Fibroblast of lung (primary cell): Measurements from ENCODE around the gene NIPAL3. TPM values are rescaled to one million over a fixed set of nuclear protein-coding genes. Genes with fewer than 3 reads are reported as not detected.

Experiments
- DNase-seq, 2 donors: peaks; one replicate each; pipeline versions ENCODE4 v3.0.0 to v3.0.0-alpha.2; 2010; ENCODE audit warnings: low read depth in 2 of 2
- H2AFZ ChIP-seq: 2 replicates; pipeline ENCODE4 v1.5.1; 2012; ENCODE audit warnings: low read length, control low read depth, inconsistent platforms
- H3K27ac ChIP-seq: 2 replicates; pipeline ENCODE4 v1.5.1; 2011; ENCODE audit warnings: low read length, control low read depth; ENCODE audit not compliant: insufficient read depth
- H3K27me3 ChIP-seq: 2 replicates; pipeline ENCODE4 v1.5.1; 2011; ENCODE audit warnings: mild to moderate bottlenecking, low read length; ENCODE audit not compliant: control insufficient read depth, insufficient read depth
- H3K36me3 ChIP-seq: 2 replicates; pipeline ENCODE4 v1.5.1; 2011; ENCODE audit warnings: low read length; ENCODE audit not compliant: control insufficient read depth, insufficient read depth
- H3K4me1 ChIP-seq: 2 replicates; pipeline ENCODE4 v1.5.1; 2011; ENCODE audit warnings: low read length; ENCODE audit not compliant: control insufficient read depth, insufficient read depth; ENCODE audit errors: extremely low read depth
- H3K4me2 ChIP-seq: 2 replicates; pipeline ENCODE4 v1.5.1; 2011; ENCODE audit warnings: low read length, control low read depth; ENCODE audit not compliant: insufficient read depth; ENCODE audit errors: extremely low read depth
- H3K4me3 ChIP-seq, 4 experiments: fragments of 200-600 bp in 1 of 4; sonication (generic) in 1 of 4; replicated peaks in 1 of 4; 2 replicates each; pipeline ENCODE4 v1.5.1; 2011 to 2016; ENCODE audit warnings: low read length in 4 of 4, low read depth in 3 of 4, mild to moderate bottlenecking in 3 of 4, control low read depth in 2 of 4, inconsistent platforms in 1 of 4, mixed read lengths in 1 of 4; ENCODE audit not compliant: insufficient read depth in 1 of 4; ENCODE audit errors: control extremely low read depth in 1 of 4
- H3K79me2 ChIP-seq: 2 replicates; pipeline ENCODE4 v1.5.1; 2012; ENCODE audit warnings: mild to moderate bottlenecking, low read length, inconsistent platforms; ENCODE audit not compliant: control insufficient read depth, insufficient read depth
- H3K9ac ChIP-seq: 2 replicates; pipeline ENCODE4 v1.5.1; 2011; ENCODE audit warnings: mild to moderate bottlenecking, low read length, control low read depth; ENCODE audit not compliant: insufficient read depth
- H3K9me3 ChIP-seq: 2 replicates; pipeline ENCODE4 v1.5.1; 2012; ENCODE audit warnings: low read depth, low read length; ENCODE audit not compliant: control insufficient read depth, insufficient read depth
- H4K20me1 ChIP-seq: 2 replicates; pipeline ENCODE4 v1.5.1; 2011; ENCODE audit warnings: low read length; ENCODE audit not compliant: control insufficient read depth, insufficient read depth; ENCODE audit errors: extremely low read depth
- EZH2 ChIP-seq: IDR thresholded peaks from 2 replicates; pipeline ENCODE4 v1.5.1; 2012; ENCODE audit warnings: low read length, control low read depth, mild to moderate bottlenecking; ENCODE audit errors: missing control alignments
- polyA plus RNA-seq, 2 donors: library from polyadenylated mRNA; depleted of rRNA in 1 of 2; stranded (reverse) in 1 of 2; unstranded in 1 of 2; fragments of >200 nt; gene quantifications; 2 replicates each; pipeline ENCODE4 v1.2.1, GENCODE V29; 2011 to 2012; ENCODE audit warnings: missing spikeins in 1 of 2
- total RNA-seq: library from RNA; depleted of rRNA; stranded (reverse); fragments of >200 nt; gene quantifications from 2 replicates; pipeline ENCODE4 v1.2.1, GENCODE V29; 2014
- TF ChIP-seq, protein P1 (sequence below), 2 donors: IDR thresholded peaks in 1 of 2; conservative IDR thresholded peaks in 1 of 2; 1 replicate in 1 of 2; 2 replicates in 1 of 2; pipeline ENCODE4 v1.5.1; 2011 to 2012; ENCODE audit warnings: low read length in 2 of 2, control low read depth in 1 of 2, inconsistent platforms in 1 of 2, low read depth in 1 of 2, mild to moderate bottlenecking in 1 of 2

The NIPAL3 gene
- total and polyA plus RNA-seq, 2 donors (not counting 1 experiment from before 2014, with no cell fraction given): 65.3 to 85.2 TPM

DNA sequence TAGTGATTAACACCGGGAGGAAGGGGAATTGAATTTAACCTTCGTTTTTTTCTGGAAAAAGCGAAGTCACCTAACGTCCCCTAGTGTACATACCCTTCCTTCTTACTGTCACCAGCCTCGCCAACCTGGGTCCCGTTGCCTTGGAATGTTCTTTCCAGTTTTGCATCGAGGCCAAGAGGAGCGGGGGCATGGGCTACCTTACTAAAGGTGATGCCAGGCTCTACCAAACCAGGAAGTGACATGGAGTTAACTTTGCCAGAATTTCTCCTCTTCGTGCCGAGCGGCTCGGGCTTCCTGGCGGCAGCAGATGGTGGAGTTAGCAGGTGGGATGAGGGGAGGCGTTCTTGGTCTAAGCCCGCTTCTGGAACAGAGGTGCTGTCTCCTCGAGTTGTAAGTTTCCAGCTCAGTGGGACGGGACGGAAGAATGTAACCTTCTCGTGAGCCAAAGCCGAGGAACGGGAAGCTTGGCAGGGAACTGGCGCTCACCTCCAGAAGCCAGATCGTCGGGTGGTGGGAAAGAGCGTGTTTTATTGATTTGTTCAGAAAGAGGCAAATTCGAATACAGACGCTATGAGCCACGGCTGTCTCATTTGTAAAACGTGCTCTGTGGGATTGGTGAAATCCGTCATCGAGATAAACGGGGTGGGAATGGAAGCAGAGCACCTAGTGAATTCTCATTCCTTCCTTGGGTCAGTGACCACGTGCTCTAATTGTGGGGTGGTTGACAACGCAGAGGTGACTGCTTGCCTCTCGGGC lies 486 bp downstream of the NIPAL3 start:
- H3K79me2 ChIP-seq: peaks cover 23% of the 10 kb centered on the region
- no peaks in the 10 kb centered on the region for H3K27me3 ChIP-seq
- peak overlapping the region; percentile 97 for H3K4me2 ChIP-seq
- TF ChIP-seq, protein P1, sequence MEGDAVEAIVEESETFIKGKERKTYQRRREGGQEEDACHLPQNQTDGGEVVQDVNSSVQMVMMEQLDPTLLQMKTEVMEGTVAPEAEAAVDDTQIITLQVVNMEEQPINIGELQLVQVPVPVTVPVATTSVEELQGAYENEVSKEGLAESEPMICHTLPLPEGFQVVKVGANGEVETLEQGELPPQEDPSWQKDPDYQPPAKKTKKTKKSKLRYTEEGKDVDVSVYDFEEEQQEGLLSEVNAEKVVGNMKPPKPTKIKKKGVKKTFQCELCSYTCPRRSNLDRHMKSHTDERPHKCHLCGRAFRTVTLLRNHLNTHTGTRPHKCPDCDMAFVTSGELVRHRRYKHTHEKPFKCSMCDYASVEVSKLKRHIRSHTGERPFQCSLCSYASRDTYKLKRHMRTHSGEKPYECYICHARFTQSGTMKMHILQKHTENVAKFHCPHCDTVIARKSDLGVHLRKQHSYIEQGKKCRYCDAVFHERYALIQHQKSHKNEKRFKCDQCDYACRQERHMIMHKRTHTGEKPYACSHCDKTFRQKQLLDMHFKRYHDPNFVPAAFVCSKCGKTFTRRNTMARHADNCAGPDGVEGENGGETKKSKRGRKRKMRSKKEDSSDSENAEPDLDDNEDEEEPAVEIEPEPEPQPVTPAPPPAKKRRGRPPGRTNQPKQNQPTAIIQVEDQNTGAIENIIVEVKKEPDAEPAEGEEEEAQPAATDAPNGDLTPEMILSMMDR (conservative IDR thresholded peaks at IDR 0.05 in 1 of 2, IDR thresholded peaks at IDR 0.05 in 1 of 2; ENCODE audit: low read depth in 1 of 2, low read length in 2 of 2): no peak
- TF ChIP-seq EZH2: no peak
- peak overlapping the region; percentile 59 for H3K9ac ChIP-seq
- H4K20me1 ChIP-seq: no peaks in the 10 kb centered on the region
- peak overlapping the region; percentile 77 for H2AFZ ChIP-seq
- H3K4me3 ChIP-seq: peak overlapping the region; percentile 76 to 95 (median 86)
- peaks cover 1% of the 10 kb centered on the region for H3K36me3 ChIP-seq
- peaks cover 19% of the 10 kb centered on the region for H3K4me1 ChIP-seq
- H3K27ac ChIP-seq: peak overlapping the region; percentile 78
- peak in 1 of 2 donors; percentile 37 for DNase-seq
- H3K9me3 ChIP-seq: no peaks in the 10 kb centered on the region

DNA sequence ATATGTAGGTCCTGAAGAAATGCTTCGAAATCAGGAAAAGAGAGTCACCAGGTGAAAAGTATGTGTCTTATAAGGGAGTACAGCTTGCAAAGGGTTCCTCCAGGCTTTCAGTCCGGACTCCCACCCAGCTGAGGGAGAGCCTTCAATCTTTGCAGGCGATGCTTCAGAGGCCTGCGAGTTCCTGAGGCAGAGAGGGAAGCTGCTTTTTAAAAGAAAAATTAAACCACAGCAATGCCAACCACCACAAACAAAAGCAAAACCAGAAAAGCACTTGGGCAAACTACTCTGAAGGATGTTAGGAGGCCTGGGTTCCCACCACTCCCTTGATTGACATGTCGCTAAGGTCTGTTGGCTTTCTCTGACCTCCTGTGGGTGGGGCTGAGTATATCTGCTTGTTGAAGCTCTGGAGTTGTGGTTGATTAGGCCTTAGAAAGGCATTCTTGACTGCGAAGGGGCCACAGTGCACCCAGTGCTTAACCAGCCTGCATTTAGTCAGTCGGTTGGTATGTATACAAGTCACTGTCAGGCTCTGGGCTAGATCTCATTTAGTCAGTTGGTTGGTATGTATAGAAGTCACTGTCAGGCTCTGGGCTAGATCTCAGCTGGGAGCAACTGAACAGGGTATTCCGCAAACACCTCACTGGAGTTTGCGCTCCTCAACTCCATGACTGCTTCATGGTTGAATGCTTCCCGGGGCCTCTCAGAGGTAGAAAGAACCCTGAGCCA lies 1.2 kb downstream of the NIPAL3 start:
- Histone ChIP-seq H3K27me3 (no peaks in the 10 kb centered on the region), H3K9me3 (no peaks in the 10 kb centered on the region), H3K4me3 (peak overlapping the region; percentile 76 to 95 (median 86)), H3K36me3 (peaks cover 1% of the 10 kb centered on the region), H2AFZ (no peak overlapping the region), H4K20me1 (no peaks in the 10 kb centered on the region), H3K27ac (peak overlapping the region; percentile 78), H3K4me1 (peaks cover 19% of the 10 kb centered on the region), H3K79me2 (peaks cover 23% of the 10 kb centered on the region), H3K4me2 (peak overlapping the region; percentile 97), H3K9ac (peak overlapping the region; percentile 59)
- TF ChIP-seq EZH2: no peak
- TF ChIP-seq, protein P1 (conservative IDR thresholded peaks at IDR 0.05 in 1 of 2, IDR thresholded peaks at IDR 0.05 in 1 of 2; ENCODE audit: low read depth in 1 of 2, low read length in 2 of 2): no peak
- DNase-seq: peak; percentile 94 to 100

DNA sequence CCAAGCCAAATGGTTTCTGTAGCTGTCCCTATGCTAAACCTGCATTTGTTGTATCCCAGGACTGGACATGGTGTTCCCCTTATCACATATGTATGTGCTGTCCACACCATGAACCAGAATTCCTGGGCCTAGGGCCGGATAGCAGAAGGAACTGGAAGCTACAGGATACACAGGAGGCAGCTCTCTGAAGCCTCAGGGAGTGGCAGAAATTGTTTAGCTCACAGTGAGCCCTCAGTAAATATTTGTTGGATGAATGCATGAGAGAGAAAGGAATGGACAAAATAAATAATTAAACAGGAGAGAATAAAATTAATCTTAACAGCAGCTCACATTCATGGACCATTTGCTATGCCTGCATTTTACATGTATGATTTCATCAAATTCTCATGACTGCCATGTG lies 2.1 kb downstream of the NIPAL3 start:
- H4K20me1 ChIP-seq: no peaks in the 10 kb centered on the region
- no peak for TF ChIP-seq EZH2
- TF ChIP-seq, protein P1 (conservative IDR thresholded peaks at IDR 0.05 in 1 of 2, IDR thresholded peaks at IDR 0.05 in 1 of 2; ENCODE audit: low read depth in 1 of 2, low read length in 2 of 2): no peak
- peak in 1 of 2 donors; percentile 59 for DNase-seq
- peak overlapping the region in 3 of 4 experiments; percentile 16 to 95 (median 93) for H3K4me3 ChIP-seq
- no peak overlapping the region for H3K9ac ChIP-seq
- peaks cover 16% of the 10 kb centered on the region for H3K4me1 ChIP-seq
- no peak overlapping the region for H2AFZ ChIP-seq
- H3K9me3 ChIP-seq: no peaks in the 10 kb centered on the region
- H3K27ac ChIP-seq: peak overlapping the region; percentile 78
- H3K36me3 ChIP-seq: peaks cover 3% of the 10 kb centered on the region
- H3K27me3 ChIP-seq: no peaks in the 10 kb centered on the region
- H3K79me2 ChIP-seq: peaks cover 23% of the 10 kb centered on the region
- H3K4me2 ChIP-seq: peak overlapping the region; percentile 71
